IPS DF 6.9 (cell line): ENCODE data around the gene WDR26.

Experiments
- DNase-seq: peaks from one replicate; pipeline ENCODE4 v3.0.0-alpha.2; 2013; ENCODE audit warnings: low read depth, low spot score
- H3K27ac ChIP-seq: one replicate; pipeline ENCODE4 v1.5.1; 2013; ENCODE audit warnings: low read length, control low read depth
- H3K27me3 ChIP-seq: 2 replicates; pipeline ENCODE4 v1.6.1; 2013; ENCODE audit warnings: mild to moderate bottlenecking, low read length; ENCODE audit not compliant: control insufficient read depth, insufficient read depth
- H3K36me3 ChIP-seq: 2 replicates; pipeline ENCODE4 v1.6.1; 2013; ENCODE audit warnings: low read length; ENCODE audit not compliant: control insufficient read depth, insufficient read depth
- H3K4me1 ChIP-seq: 2 replicates; pipeline ENCODE4 v1.6.1; 2013; ENCODE audit warnings: low read length; ENCODE audit not compliant: control insufficient read depth, insufficient read depth
- H3K4me3 ChIP-seq: 2 replicates; pipeline ENCODE4 v1.5.1; 2013; ENCODE audit warnings: mild to moderate bottlenecking, low read length
- H3K9me3 ChIP-seq: 2 replicates; pipeline ENCODE4 v1.6.1; 2013; ENCODE audit warnings: low read length, inconsistent platforms; ENCODE audit not compliant: control insufficient read depth, insufficient read depth
- WGBS: extraction: QIAGEN DNeasy Blood & Tissue Kit; methylation state at CpG from one replicate; pipeline ENCODE4 v1.1.7; 2013; ENCODE audit warnings: mixed read lengths, missing lambda C conversion rate; ENCODE audit not compliant: insufficient read length, insufficient coverage; 5-methylcytosine and 5-hydroxymethylcytosine counted together

Gene WDR26

DNA sequence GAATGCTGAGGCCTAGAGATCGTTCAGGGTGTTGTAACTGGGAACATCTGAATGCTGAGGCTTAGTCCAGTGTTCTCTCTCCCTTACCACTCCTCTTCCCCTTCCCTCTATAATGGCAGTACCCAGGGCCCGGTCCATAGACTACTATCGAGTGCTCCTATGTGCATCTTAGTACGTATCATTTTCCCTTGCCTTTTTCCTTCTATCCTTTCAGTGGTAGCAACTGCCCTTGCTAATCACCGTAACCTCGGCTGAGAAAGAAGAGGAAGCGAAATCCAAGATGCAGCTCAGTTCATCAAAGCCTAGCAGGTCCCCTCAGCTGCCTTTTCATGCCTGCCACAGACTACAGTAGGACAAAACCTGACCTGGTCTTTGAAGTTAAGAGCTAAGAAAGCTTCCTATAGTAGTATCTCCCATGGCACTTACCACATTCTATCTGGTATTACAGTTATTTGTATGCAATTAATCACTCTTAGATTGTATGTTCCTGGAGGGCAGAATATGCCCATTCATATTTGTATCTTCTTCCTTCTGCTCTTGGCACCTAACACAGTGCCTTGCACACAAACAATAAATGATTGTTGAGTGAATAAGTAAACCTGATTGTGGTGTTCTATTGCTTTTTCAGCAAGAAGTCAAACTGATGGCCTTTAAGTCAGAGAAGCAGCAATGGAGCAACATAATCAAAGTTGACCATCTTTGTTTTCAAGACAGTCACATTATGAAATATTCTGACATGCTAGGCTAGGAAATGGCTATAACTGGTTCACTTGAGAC, 55.6 kb downstream of the WDR26 start:
- H3K36me3 ChIP-seq = peaks cover 14% of the 10 kb centered on the region; the same call in 1 of the 2 replicates
- WGBS = no CpG with 5 or more reads among the region's 7 CpGs
- no peaks in the 10 kb centered on the region for H3K9me3 ChIP-seq
- H3K4me3 ChIP-seq = no peak overlapping the region
- no peaks in the 10 kb centered on the region for H3K27me3 ChIP-seq
- no peak overlapping the region for H3K27ac ChIP-seq
- H3K4me1 ChIP-seq = no peaks in the 10 kb centered on the region
- no peak for DNase-seq

GRCh38 chr1:224377676-224378006, 57.0 kb downstream of the WDR26 start:
- Histone ChIP-seq H3K27ac (no peak overlapping the region), H3K4me1 (no peaks in the 10 kb centered on the region), H3K27me3 (no peaks in the 10 kb centered on the region), H3K4me3 (no peak overlapping the region), H3K9me3 (no peaks in the 10 kb centered on the region), H3K36me3 (peaks cover 14% of the 10 kb centered on the region; the same call in 1 of the 2 replicates)
- no peak for DNase-seq
- WGBS = no CpG with 5 or more reads among the region's 2 CpGs

DNA sequence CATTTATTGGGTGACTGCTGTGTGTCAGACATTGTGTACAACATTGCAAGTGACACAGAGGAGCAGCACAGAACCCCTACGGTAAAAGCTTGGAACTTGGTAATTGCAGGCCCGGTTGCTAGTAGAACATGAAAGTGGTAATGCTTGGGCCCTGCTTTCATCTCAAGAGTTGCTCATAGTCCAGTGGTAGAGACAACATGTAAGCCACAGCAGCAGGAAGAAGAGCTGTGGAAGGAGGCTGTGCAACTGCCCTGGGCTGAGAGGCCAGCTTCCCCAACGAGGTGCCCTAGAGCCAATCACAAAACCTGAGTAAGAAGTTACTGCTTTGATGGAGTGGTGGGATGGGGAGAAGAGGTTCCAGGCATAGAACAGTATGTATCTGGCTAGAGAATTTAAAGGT, 59.5 kb downstream of the WDR26 start:
- no peak overlapping the region for H3K27ac ChIP-seq

DNA sequence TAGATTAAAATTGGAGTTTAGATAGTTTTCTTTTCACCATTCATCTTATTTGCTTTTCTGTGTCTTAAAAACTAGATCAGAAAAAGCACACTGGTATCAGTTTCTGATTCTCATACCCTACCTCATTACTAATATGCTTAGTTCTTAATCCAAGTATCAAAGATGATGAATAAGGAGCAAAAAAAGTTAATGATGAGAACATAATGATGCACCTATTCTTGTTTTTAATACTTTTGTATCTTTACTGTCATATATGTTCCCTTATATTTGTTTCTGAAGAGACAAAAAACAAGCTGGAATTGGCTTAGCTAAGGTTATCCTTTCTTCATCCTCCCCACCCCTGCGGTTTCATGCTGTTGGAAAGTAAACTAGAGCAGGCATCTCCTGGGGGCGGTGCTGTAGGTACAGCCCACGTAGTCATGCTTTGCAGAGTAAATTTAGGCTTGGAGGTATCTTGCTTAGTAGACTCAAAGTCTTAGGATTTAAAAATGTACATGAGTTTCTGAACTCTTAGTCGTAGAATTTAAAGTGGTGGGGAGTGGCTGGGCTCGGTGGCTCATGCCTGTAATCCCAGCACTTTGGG, 61.5 kb downstream of the WDR26 start:
- H3K27ac ChIP-seq = no peak overlapping the region
- no CpG with 5 or more reads among the region's 5 CpGs for WGBS
- H3K4me1 ChIP-seq = no peaks in the 10 kb centered on the region
- H3K36me3 ChIP-seq = peaks cover 14% of the 10 kb centered on the region; the same call in 1 of the 2 replicates
- no peaks in the 10 kb centered on the region for H3K9me3 ChIP-seq
- no peaks in the 10 kb centered on the region for H3K27me3 ChIP-seq
- no peak overlapping the region for H3K4me3 ChIP-seq
- DNase-seq = no peak

More for the DNA sequence above, 59.5 kb downstream of the WDR26 start:
- no CpG with 5 or more reads among the region's 3 CpGs for WGBS
- no peak for DNase-seq
- Histone ChIP-seq H3K4me1 (no peaks in the 10 kb centered on the region), H3K27me3 (no peaks in the 10 kb centered on the region), H3K9me3 (no peaks in the 10 kb centered on the region), H3K36me3 (peaks cover 14% of the 10 kb centered on the region; the same call in 1 of the 2 replicates), H3K4me3 (no peak overlapping the region)

DNA sequence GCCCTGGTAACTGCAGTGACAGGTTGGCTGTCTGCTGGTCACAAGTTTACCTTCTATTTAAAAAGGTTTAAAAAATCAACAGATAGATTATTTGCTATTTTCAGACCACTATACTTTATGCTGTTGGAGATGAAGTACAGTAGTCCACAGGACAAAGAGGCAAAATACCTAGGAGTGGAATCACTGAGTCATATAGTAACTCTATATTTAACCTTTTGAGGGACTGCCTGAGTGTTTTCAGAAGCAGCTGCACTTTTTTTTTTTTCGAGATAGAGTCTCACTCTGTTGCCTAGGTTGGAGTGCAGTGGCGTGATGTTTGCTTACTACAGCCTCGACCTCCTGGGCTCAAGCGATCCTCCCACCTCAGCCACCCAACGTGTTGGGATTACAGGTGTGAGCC, 66.2 kb downstream of the WDR26 start:
- Histone ChIP-seq H3K27ac (no peak overlapping the region), H3K27me3 (no peaks in the 10 kb centered on the region), H3K4me3 (no peak overlapping the region), H3K9me3 (no peaks in the 10 kb centered on the region), H3K4me1 (no peaks in the 10 kb centered on the region), H3K36me3 (no peaks in the 10 kb centered on the region; the same call in 1 of the 2 replicates)
- DNase-seq = no peak
- no CpG with 5 or more reads among the region's 5 CpGs for WGBS

GRCh38 chr1:224359207-224359606, 75.4 kb downstream of the WDR26 start:
- H3K4me1 ChIP-seq = no peaks in the 10 kb centered on the region
- H3K9me3 ChIP-seq = no peaks in the 10 kb centered on the region
- no peaks in the 10 kb centered on the region for H3K27me3 ChIP-seq
- 100% methylated on average over 3 of the region's 3 CpGs for WGBS
- no peaks in the 10 kb centered on the region; the same call in 1 of the 2 replicates for H3K36me3 ChIP-seq
- DNase-seq = no peak
- H3K27ac ChIP-seq = no peak overlapping the region
- H3K4me3 ChIP-seq = no peak overlapping the region

DNA sequence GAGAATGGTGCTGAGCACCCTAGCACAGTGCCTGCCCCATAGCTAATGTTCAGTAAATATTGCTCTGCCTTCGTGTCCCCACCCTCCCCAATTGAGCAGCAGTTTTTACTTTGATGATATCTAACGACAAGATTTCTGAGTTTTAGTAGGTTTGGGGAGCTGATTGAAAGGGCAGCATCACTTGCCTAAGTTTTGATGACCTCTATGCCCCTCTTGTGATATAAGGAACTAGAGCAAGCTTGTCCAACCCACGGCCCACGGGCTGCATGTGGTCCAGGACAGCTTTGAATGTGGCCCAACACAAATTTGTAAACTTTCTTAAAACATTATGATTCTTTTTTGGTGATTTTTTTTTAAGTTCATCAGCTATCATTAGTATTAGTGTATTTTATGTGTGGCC, 76.4 kb downstream of the WDR26 start:
- H3K4me1 ChIP-seq = no peaks in the 10 kb centered on the region
- no peak for DNase-seq
- H3K4me3 ChIP-seq = peak overlapping the region; percentile 95; the same call in 1 of the 2 replicates
- no peaks in the 10 kb centered on the region for H3K9me3 ChIP-seq
- no peak overlapping the region for H3K27ac ChIP-seq
- H3K27me3 ChIP-seq = no peaks in the 10 kb centered on the region
- no peaks in the 10 kb centered on the region; the same call in 1 of the 2 replicates for H3K36me3 ChIP-seq
- WGBS = no CpG with 5 or more reads among the region's 4 CpGs

- peak overlapping the region; percentile 95 for H3K4me3 ChIP-seq
- no peak overlapping the region for H3K27ac ChIP-seq
- no peaks in the 10 kb centered on the region for H3K27me3 ChIP-seq
- H3K9me3 ChIP-seq = no peaks in the 10 kb centered on the region
- H3K4me1 ChIP-seq = no peaks in the 10 kb centered on the region
- no CpG with 5 or more reads among the region's 9 CpGs for WGBS
- H3K36me3 ChIP-seq = no peaks in the 10 kb centered on the region; the same call in 1 of the 2 replicates
- DNase-seq = no peak
These were observed 76.9 kb downstream of the WDR26 start for GRCh38 chr1:224357626-224358124.

- no peaks in the 10 kb centered on the region for H3K4me1 ChIP-seq
- H3K27ac ChIP-seq = no peak within 1 kb of the TSS
- peak; percentile 72 for DNase-seq
- H3K4me3 ChIP-seq = peak within 1 kb of the TSS; percentile 95
- no peaks in the 10 kb centered on the region for H3K27me3 ChIP-seq
- no peaks in the 10 kb centered on the region; the same call in 1 of the 2 replicates for H3K36me3 ChIP-seq
- no CpG with 5 or more reads among the region's 78 CpGs for WGBS
- H3K9me3 ChIP-seq = no peaks in the 10 kb centered on the region
These were observed 77.6 kb downstream of the WDR26 start, which contains the start of gene CNIH4 for GRCh38 chr1:224356685-224357625. CNIH4 (plus strand) TSS chr1:224356879; CDS start chr1:224356925, 46 bp downstream.
